SK-N-SH treated with all-trans-retinoic acid at 6 μM for 48 hours (cell line): ENCODE results near the gene HSPB2.

ENCODE experiments used
- ATAC-seq: fragments of 200-7000 bp; cut with Tn5 transposase; 3 replicates; pipeline ENCODE4 v1.9.1; 2020; ENCODE audit warnings: mild to moderate bottlenecking, moderate library complexity
- ARNTL ChIP-seq: fragments of 450-650 bp; formaldehyde crosslinking; IDR thresholded peaks from 2 replicates; pipeline ENCODE4 v1.5.0; 2020; ENCODE audit warnings: low read depth, mild to moderate bottlenecking, moderate library complexity, borderline replicate concordance
- BACH2 ChIP-seq: fragments of 250-450 bp; sonication (Bioruptor Pico); IDR thresholded peaks from 2 replicates; pipeline ENCODE4 v1.9.0; 2021; ENCODE audit warnings: mild to moderate bottlenecking, borderline replicate concordance
- CSRNP3 ChIP-seq: fragments of 250-450 bp; sonication (Bioruptor Pico); IDR thresholded peaks from 2 replicates; pipeline ENCODE4 v1.5.1; 2021; ENCODE audit warnings: mild to moderate bottlenecking, moderate library complexity
- ESRRG ChIP-seq: fragments of 250-450 bp; sonication (Bioruptor Pico); IDR thresholded peaks from 2 replicates; pipeline ENCODE4 v1.6.1; 2021; ENCODE audit warnings: mild to moderate bottlenecking
- GLIS3 ChIP-seq: fragments of 250-450 bp; sonication (Bioruptor Pico); IDR thresholded peaks from 2 replicates; pipeline ENCODE4 v1.5.0; 2020; ENCODE audit warnings: mild to moderate bottlenecking, moderate library complexity
- ISL1 ChIP-seq: fragments of 250-450 bp; sonication (Bioruptor Pico); IDR thresholded peaks from 2 replicates; pipeline ENCODE4 v2.1.2; 2022; ENCODE audit warnings: mild to moderate bottlenecking, moderate library complexity
- OSR1 ChIP-seq: fragments of 250-450 bp; sonication (Bioruptor Pico); IDR thresholded peaks from 2 replicates; pipeline ENCODE4 v1.8.0; 2022; ENCODE audit warnings: moderate library complexity, mild to moderate bottlenecking, inconsistent platforms
- PPARA ChIP-seq: fragments of 250-450 bp; sonication (Bioruptor Pico); IDR thresholded peaks from 2 replicates; pipeline ENCODE4 v1.5.0; 2020; ENCODE audit warnings: mild to moderate bottlenecking, borderline replicate concordance
- RARB ChIP-seq: fragments of 250-450 bp; sonication (Bioruptor Pico); IDR thresholded peaks from 2 replicates; pipeline ENCODE4 v1.8.0; 2021; ENCODE audit warnings: mild to moderate bottlenecking, moderate library complexity
- SNAI2 ChIP-seq: fragments of 250-450 bp; sonication (Bioruptor Pico); IDR thresholded peaks from 2 replicates; pipeline ENCODE4 v1.5.0; 2020; ENCODE audit warnings: mild to moderate bottlenecking, moderate library complexity
- TCF4 ChIP-seq: fragments of 250-450 bp; sonication (Bioruptor Pico); IDR thresholded peaks from 2 replicates; pipeline ENCODE4 v1.8.0; 2021; ENCODE audit warnings: mild to moderate bottlenecking, moderate library complexity, borderline replicate concordance
- TOX ChIP-seq: fragments of 250-450 bp; sonication (Bioruptor Pico); IDR thresholded peaks from 2 replicates; pipeline ENCODE4 v1.8.0; 2021; ENCODE audit warnings: mild to moderate bottlenecking, moderate library complexity, borderline replicate concordance
- ZC3H10 ChIP-seq: fragments of 250-450 bp; sonication (Bioruptor Pico); IDR thresholded peaks from 2 replicates; pipeline ENCODE4 v1.5.1; 2021; ENCODE audit warnings: mild to moderate bottlenecking, moderate library complexity
- ZFP3 ChIP-seq: fragments of 250-450 bp; sonication (Bioruptor Pico); IDR thresholded peaks from 2 replicates; pipeline ENCODE4 v1.5.0; 2020; ENCODE audit warnings: mild to moderate bottlenecking, moderate library complexity
- ZFP30 ChIP-seq: fragments of 450-650 bp; formaldehyde crosslinking; IDR thresholded peaks from 2 replicates; pipeline ENCODE4 v1.5.0; 2022; ENCODE audit warnings: mild to moderate bottlenecking, moderate library complexity
- ZNF565 ChIP-seq: fragments of 450-650 bp; formaldehyde crosslinking; conservative IDR thresholded peaks from 2 replicates; pipeline ENCODE4 v1.5.0; 2020; ENCODE audit warnings: low read depth, mild to moderate bottlenecking, moderate library complexity
- ZNF70 ChIP-seq: fragments of 450-650 bp; formaldehyde crosslinking; IDR thresholded peaks from 2 replicates; pipeline ENCODE4 v1.5.0; 2020; ENCODE audit warnings: mild to moderate bottlenecking, moderate library complexity
- ZNF8 ChIP-seq: fragments of 450-650 bp; formaldehyde crosslinking; IDR thresholded peaks from 2 replicates; pipeline ENCODE4 v1.5.0; 2020; ENCODE audit warnings: mild to moderate bottlenecking, moderate library complexity
- TF ChIP-seq, protein P1 (sequence below): fragments of 250-450 bp; sonication (Bioruptor Pico); IDR thresholded peaks from 2 replicates; pipeline ENCODE4 v1.8.0; 2020; ENCODE audit warnings: mild to moderate bottlenecking, moderate library complexity, borderline replicate concordance
- TF ChIP-seq, protein P2 (sequence below): fragments of 250-450 bp; sonication (Bioruptor Pico); IDR thresholded peaks from 2 replicates; pipeline ENCODE4 v1.5.0; 2020; ENCODE audit warnings: mild to moderate bottlenecking, moderate library complexity
- TF ChIP-seq, protein P3 (sequence below): fragments of 250-450 bp; sonication (Bioruptor Pico); IDR thresholded peaks from 2 replicates; pipeline ENCODE4 v1.8.0; 2021; ENCODE audit warnings: low read depth, mild to moderate bottlenecking, moderate library complexity, borderline replicate concordance

Gene HSPB2

GRCh38 chr11:111913997-111914396 is 1.5 kb downstream of the HSPB2 start (continued):
- TF ChIP-seq GLIS3 (CRISPR knock-in tag) (no peak), ZNF70 (CRISPR knock-in tag) (no peak), CSRNP3 (CRISPR knock-in tag) (no peak), ZNF8 (CRISPR knock-in tag) (no peak)
- TF ChIP-seq, all 23 proteins: peak for 0

- TF ChIP-seq, protein P1, sequence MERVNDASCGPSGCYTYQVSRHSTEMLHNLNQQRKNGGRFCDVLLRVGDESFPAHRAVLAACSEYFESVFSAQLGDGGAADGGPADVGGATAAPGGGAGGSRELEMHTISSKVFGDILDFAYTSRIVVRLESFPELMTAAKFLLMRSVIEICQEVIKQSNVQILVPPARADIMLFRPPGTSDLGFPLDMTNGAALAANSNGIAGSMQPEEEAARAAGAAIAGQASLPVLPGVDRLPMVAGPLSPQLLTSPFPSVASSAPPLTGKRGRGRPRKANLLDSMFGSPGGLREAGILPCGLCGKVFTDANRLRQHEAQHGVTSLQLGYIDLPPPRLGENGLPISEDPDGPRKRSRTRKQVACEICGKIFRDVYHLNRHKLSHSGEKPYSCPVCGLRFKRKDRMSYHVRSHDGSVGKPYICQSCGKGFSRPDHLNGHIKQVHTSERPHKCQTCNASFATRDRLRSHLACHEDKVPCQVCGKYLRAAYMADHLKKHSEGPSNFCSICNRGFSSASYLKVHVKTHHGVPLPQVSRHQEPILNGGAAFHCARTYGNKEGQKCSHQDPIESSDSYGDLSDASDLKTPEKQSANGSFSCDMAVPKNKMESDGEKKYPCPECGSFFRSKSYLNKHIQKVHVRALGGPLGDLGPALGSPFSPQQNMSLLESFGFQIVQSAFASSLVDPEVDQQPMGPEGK = no peak
- TF ChIP-seq, protein P2, sequence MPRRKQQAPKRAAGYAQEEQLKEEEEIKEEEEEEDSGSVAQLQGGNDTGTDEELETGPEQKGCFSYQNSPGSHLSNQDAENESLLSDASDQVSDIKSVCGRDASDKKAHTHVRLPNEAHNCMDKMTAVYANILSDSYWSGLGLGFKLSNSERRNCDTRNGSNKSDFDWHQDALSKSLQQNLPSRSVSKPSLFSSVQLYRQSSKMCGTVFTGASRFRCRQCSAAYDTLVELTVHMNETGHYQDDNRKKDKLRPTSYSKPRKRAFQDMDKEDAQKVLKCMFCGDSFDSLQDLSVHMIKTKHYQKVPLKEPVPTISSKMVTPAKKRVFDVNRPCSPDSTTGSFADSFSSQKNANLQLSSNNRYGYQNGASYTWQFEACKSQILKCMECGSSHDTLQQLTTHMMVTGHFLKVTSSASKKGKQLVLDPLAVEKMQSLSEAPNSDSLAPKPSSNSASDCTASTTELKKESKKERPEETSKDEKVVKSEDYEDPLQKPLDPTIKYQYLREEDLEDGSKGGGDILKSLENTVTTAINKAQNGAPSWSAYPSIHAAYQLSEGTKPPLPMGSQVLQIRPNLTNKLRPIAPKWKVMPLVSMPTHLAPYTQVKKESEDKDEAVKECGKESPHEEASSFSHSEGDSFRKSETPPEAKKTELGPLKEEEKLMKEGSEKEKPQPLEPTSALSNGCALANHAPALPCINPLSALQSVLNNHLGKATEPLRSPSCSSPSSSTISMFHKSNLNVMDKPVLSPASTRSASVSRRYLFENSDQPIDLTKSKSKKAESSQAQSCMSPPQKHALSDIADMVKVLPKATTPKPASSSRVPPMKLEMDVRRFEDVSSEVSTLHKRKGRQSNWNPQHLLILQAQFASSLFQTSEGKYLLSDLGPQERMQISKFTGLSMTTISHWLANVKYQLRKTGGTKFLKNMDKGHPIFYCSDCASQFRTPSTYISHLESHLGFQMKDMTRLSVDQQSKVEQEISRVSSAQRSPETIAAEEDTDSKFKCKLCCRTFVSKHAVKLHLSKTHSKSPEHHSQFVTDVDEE (CRISPR knock-in tag) = no peak
- TF ChIP-seq, protein P3, sequence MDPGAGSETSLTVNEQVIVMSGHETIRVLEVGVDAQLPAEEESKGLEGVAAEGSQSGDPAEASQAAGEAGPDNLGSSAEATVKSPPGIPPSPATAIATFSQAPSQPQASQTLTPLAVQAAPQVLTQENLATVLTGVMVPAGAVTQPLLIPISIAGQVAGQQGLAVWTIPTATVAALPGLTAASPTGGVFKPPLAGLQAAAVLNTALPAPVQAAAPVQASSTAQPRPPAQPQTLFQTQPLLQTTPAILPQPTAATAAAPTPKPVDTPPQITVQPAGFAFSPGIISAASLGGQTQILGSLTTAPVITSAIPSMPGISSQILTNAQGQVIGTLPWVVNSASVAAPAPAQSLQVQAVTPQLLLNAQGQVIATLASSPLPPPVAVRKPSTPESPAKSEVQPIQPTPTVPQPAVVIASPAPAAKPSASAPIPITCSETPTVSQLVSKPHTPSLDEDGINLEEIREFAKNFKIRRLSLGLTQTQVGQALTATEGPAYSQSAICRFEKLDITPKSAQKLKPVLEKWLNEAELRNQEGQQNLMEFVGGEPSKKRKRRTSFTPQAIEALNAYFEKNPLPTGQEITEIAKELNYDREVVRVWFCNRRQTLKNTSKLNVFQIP (CRISPR knock-in tag) = no peak
- TF ChIP-seq ZNF70 (CRISPR knock-in tag) = no peak
- no peak for TF ChIP-seq GLIS3 (CRISPR knock-in tag)
- no peak for TF ChIP-seq TOX (CRISPR knock-in tag)
- TF ChIP-seq CSRNP3 (CRISPR knock-in tag) = no peak
- no peak for TF ChIP-seq BACH2 (CRISPR knock-in tag)
- TF ChIP-seq ZFP30 (CRISPR knock-in tag) = no peak
These were observed 4.2 kb downstream of the HSPB2 start for GRCh38 chr11:111916768-111917167.

DNA sequence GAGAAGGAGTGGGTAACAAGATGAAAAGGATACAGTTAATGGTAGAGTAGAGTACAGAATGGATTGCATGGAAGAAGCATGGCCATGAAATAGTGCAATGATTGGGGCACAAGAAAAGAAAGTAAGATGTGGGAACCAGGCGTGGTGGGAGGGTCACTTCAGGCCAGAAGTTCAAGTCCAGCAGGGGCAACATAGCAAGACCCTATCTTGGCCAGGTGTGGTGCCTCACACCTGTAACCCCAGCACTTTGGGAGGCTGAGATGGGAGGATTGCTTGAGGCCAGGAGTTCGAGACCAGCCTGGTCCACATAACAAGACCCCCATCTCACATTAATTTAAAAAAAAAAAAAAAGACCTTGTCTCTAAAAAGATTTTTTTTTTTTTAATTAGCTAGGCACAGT is 4.8 kb downstream of the HSPB2 start:
- no peak for TF ChIP-seq ZFP3 (CRISPR knock-in tag)
- TF ChIP-seq GLIS3 (CRISPR knock-in tag) = no peak
- no peak for TF ChIP-seq TCF4 (CRISPR knock-in tag)
- TF ChIP-seq, protein P2 (CRISPR knock-in tag) = no peak
- TF ChIP-seq ZFP30 (CRISPR knock-in tag) = no peak
- TF ChIP-seq BACH2 (CRISPR knock-in tag) = no peak
- TF ChIP-seq, protein P3 (CRISPR knock-in tag) = no peak
- no peak for TF ChIP-seq ZNF8 (CRISPR knock-in tag)
- no peak for TF ChIP-seq PPARA (CRISPR knock-in tag)
- no peak for TF ChIP-seq ZC3H10 (CRISPR knock-in tag)
- TF ChIP-seq ARNTL = no peak
- no peak for TF ChIP-seq OSR1 (CRISPR knock-in tag)
- TF ChIP-seq CSRNP3 (CRISPR knock-in tag) = no peak
- no peak for TF ChIP-seq ZNF70 (CRISPR knock-in tag)
- TF ChIP-seq SNAI2 (CRISPR knock-in tag) = no peak
- no peak for TF ChIP-seq RARB (CRISPR knock-in tag)
- TF ChIP-seq ZNF565 (CRISPR knock-in tag) = no peak
- TF ChIP-seq TOX (CRISPR knock-in tag) = no peak
- TF ChIP-seq ISL1 = no peak
- no peak for TF ChIP-seq ESRRG (CRISPR knock-in tag)
- no peak for ATAC-seq

More at GRCh38 chr11:111916768-111917167, 4.2 kb downstream of the HSPB2 start:
- no peak for ATAC-seq
